IMR-90 (cell line): ENCODE data around the gene STAT5A. TPM values are rescaled to one million over a fixed set of nuclear protein-coding genes. Genes with fewer than 3 reads are reported as not detected.
A peak's percentile ranks its signal among the peaks of the same experiment; 100 is the strongest.

Experiments
- ATAC-seq: fragments of 200-7000 bp; cut with Tn5 transposase; 2 replicates; pipeline ENCODE4 v1.9.1; 2020; ENCODE audit warnings: low read depth, mild to moderate bottlenecking, moderate library complexity
- BruUV-seq: library from RNA; stranded (reverse); fragments of 400-500 nt; replicated peaks from 2 replicates; lab custom pipeline; 2021; lab: Mats Ljungman, UMichigan
- CTCF ChIA-PET: fragments of 300-600 bp; formaldehyde crosslinking; extraction: SDS; loops from one replicate; lab custom pipeline; 2021; ENCODE audit warnings: antibody characterized with exemption; lab: Yijun Ruan, JAX
- POLR2A ChIA-PET: fragments of 300-600 bp; sonication (Branson Sonifier 250); formaldehyde crosslinking; loops from one replicate; lab custom pipeline; 2022; ENCODE audit warnings: antibody characterized with exemption; ENCODE audit not compliant: unreplicated experiment; lab: Charles Lee
- DNase-seq: peaks from one replicate; pipeline ENCODE4 v3.0.0; 2013
- H2AFZ ChIP-seq: replicated peaks from 2 replicates; pipeline ENCODE3; 2013; ENCODE audit warnings: low read length, mild to moderate bottlenecking; ENCODE audit not compliant: poor library complexity
- H2AK5ac ChIP-seq: 2 replicates; pipeline ENCODE4 v1.6.1; 2013; ENCODE audit warnings: low read depth, low read length, inconsistent platforms
- H2AK9ac ChIP-seq: replicated peaks from 2 replicates; pipeline ENCODE3; 2013; ENCODE audit warnings: mild to moderate bottlenecking, low read depth, low read length, moderate library complexity; ENCODE audit not compliant: poor library complexity
- H2BK120ac ChIP-seq: 2 replicates; pipeline ENCODE4 v1.6.1; 2013; ENCODE audit warnings: low read depth, low read length, inconsistent platforms
- H2BK15ac ChIP-seq: 3 replicates; pipeline ENCODE4 v1.6.1; 2013; ENCODE audit warnings: low read depth, low read length, inconsistent platforms
- H2BK20ac ChIP-seq: 2 replicates; pipeline ENCODE4 v1.6.1; 2013; ENCODE audit warnings: low read depth, mild to moderate bottlenecking, inconsistent platforms, low read length, moderate library complexity
- H2BK5ac ChIP-seq: 2 replicates; pipeline ENCODE4 v1.6.1; 2013; ENCODE audit warnings: mild to moderate bottlenecking, low read depth, low read length, inconsistent platforms; ENCODE audit not compliant: poor library complexity, severe bottlenecking
- H3K14ac ChIP-seq: replicated peaks from 2 replicates; pipeline ENCODE4 v1.6.1; 2013; ENCODE audit warnings: low read depth, low read length, inconsistent platforms
- H3K18ac ChIP-seq: 2 replicates; pipeline ENCODE4 v1.6.1; 2013; ENCODE audit warnings: low read depth, low read length, control low read depth
- H3K23ac ChIP-seq: 2 replicates; pipeline ENCODE4 v1.6.1; 2013; ENCODE audit warnings: low read depth, low read length, inconsistent platforms
- H3K27ac ChIP-seq: 2 replicates; pipeline ENCODE4 v1.5.1; 2013; ENCODE audit warnings: mild to moderate bottlenecking, control low read depth, low read length; ENCODE audit not compliant: insufficient read depth
- H3K27me3 ChIP-seq: 2 replicates; pipeline ENCODE4 v1.6.1; 2013; ENCODE audit warnings: low read length; ENCODE audit not compliant: control insufficient read depth, insufficient read depth
- H3K36me3 ChIP-seq: 2 replicates; pipeline ENCODE4 v1.6.1; 2013; ENCODE audit warnings: low read length, mixed read lengths; ENCODE audit not compliant: control insufficient read depth, insufficient read depth
- H3K4ac ChIP-seq: 2 replicates; pipeline ENCODE4 v1.6.1; 2013; ENCODE audit warnings: low read depth, low read length, inconsistent platforms
- H3K4me1 ChIP-seq: 2 replicates; pipeline ENCODE4 v1.6.1; 2013; ENCODE audit warnings: low read length, mixed read lengths; ENCODE audit not compliant: control insufficient read depth, insufficient read depth
- H3K4me2 ChIP-seq: 2 replicates; pipeline ENCODE4 v1.6.1; 2013; ENCODE audit warnings: low read depth, mild to moderate bottlenecking, control low read depth, low read length, moderate library complexity
- H3K4me3 ChIP-seq: 2 replicates; pipeline ENCODE4 v1.5.1; 2013; ENCODE audit warnings: low read depth, mild to moderate bottlenecking, control low read depth, low read length, moderate library complexity; ENCODE audit not compliant: insufficient read depth
- H3K56ac ChIP-seq: 2 replicates; pipeline ENCODE4 v1.6.1; 2013; ENCODE audit warnings: low read length, inconsistent platforms; ENCODE audit not compliant: insufficient read depth; ENCODE audit errors: extremely low read depth
- H3K79me1 ChIP-seq, 2 experiments: 2 replicates each; pipeline ENCODE4 v1.6.1; 2013; ENCODE audit warnings: low read length in 2 of 2, inconsistent platforms in 1 of 2, low read depth in 1 of 2
- H3K9ac ChIP-seq: 2 replicates; pipeline ENCODE4 v1.6.1; 2013; ENCODE audit warnings: low read depth, low read length, control low read depth
- H3K9me1 ChIP-seq: 2 replicates; pipeline ENCODE4 v1.6.1; 2013; ENCODE audit warnings: low read length, inconsistent platforms; ENCODE audit not compliant: insufficient read depth
- H3K9me3 ChIP-seq: 2 replicates; pipeline ENCODE4 v1.6.1; 2013; ENCODE audit warnings: low read length; ENCODE audit not compliant: control insufficient read depth, insufficient read depth
- H4K20me1 ChIP-seq: 2 replicates; pipeline ENCODE4 v1.6.1; 2013; ENCODE audit warnings: low read length, inconsistent platforms; ENCODE audit not compliant: insufficient read depth
- H4K5ac ChIP-seq: 2 replicates; pipeline ENCODE4 v1.6.1; 2013; ENCODE audit warnings: mild to moderate bottlenecking, low read depth, low read length, control low read depth
- H4K8ac ChIP-seq, 2 experiments: 2 replicates each; pipeline ENCODE4 v1.6.1; 2013; ENCODE audit warnings: low read depth in 2 of 2, low read length in 2 of 2, control low read depth in 1 of 2, inconsistent platforms in 1 of 2
- H4K91ac ChIP-seq: 2 replicates; pipeline ENCODE4 v1.6.1; 2013; ENCODE audit warnings: low read depth, low read length, inconsistent platforms; ENCODE audit not compliant: insufficient read depth
- BHLHE40 ChIP-seq: fragments of 150-350 bp; IDR thresholded peaks from 2 replicates; pipeline ENCODE4 v1.6.1; 2016; ENCODE audit warnings: mild to moderate bottlenecking, low read depth, low read length
- CTCF ChIP-seq: conservative IDR thresholded peaks from 2 replicates; pipeline ENCODE4 v1.5.1; 2012; ENCODE audit warnings: mild to moderate bottlenecking, low read depth, low read length, improper control_type of control experiment
- ELK1 ChIP-seq: fragments of 150-350 bp; IDR thresholded peaks from 2 replicates; pipeline ENCODE4 v1.6.1; 2016; ENCODE audit warnings: low read depth, mild to moderate bottlenecking, low read length, moderate library complexity, borderline replicate concordance
- FOS ChIP-seq: fragments of 150-350 bp; IDR thresholded peaks from 2 replicates; pipeline ENCODE4 v1.6.1; 2016; ENCODE audit warnings: low read depth, low read length
- MAFK ChIP-seq: IDR thresholded peaks from 2 replicates; pipeline ENCODE4 v1.6.1; 2012; ENCODE audit warnings: low read depth, low read length, improper control_type of control experiment
- MAZ ChIP-seq: IDR thresholded peaks from 2 replicates; pipeline ENCODE4 v1.6.1; 2012; ENCODE audit warnings: low read depth, mild to moderate bottlenecking, low read length, improper control_type of control experiment, moderate library complexity, borderline replicate concordance
- MXI1 ChIP-seq: IDR thresholded peaks from 2 replicates; pipeline ENCODE4 v1.6.1; 2012; ENCODE audit warnings: low read depth, mild to moderate bottlenecking, low read length, moderate library complexity, borderline replicate concordance
- NFE2L2 ChIP-seq: fragments of 150-350 bp; IDR thresholded peaks from 2 replicates; pipeline ENCODE4 v1.6.1; 2016; ENCODE audit warnings: low read depth, mild to moderate bottlenecking, low read length
- POLR2A ChIP-seq: IDR thresholded peaks from 2 replicates; pipeline ENCODE4 v1.6.1; 2012; ENCODE audit warnings: mild to moderate bottlenecking, low read depth, low read length
- RAD21 ChIP-seq: IDR thresholded peaks from 2 replicates; pipeline ENCODE4 v1.6.1; 2012; ENCODE audit warnings: low read length, improper control_type of control experiment
- RFX5 ChIP-seq: IDR thresholded peaks from 2 replicates; pipeline ENCODE4 v1.8.0; 2012; ENCODE audit warnings: low read depth, mild to moderate bottlenecking, low read length, moderate library complexity
- USF2 ChIP-seq: fragments of 150-350 bp; IDR thresholded peaks from 2 replicates; pipeline ENCODE4 v1.6.1; 2017; ENCODE audit warnings: mild to moderate bottlenecking, antibody characterized with exemption, low read length, low read depth
- WGBS, 2 experiments: methylation state at CpG; one replicate each; pipeline versions ENCODE4 v1.1.5 to v1.1.7; 2013; ENCODE audit warnings: missing lambda C conversion rate in 2 of 2; ENCODE audit not compliant: insufficient read length in 1 of 2; ENCODE audit errors: extremely low coverage in 2 of 2; 5-methylcytosine and 5-hydroxymethylcytosine counted together
- dilution Hi-C: fragments of 300-500 bp; cut with HindIII; formaldehyde crosslinking; loops from one replicate; pipeline ENCODE4 v1.14.3; 2018; ENCODE audit warnings: low sequenced_read_pairs; ENCODE audit not compliant: unreplicated experiment
- in situ Hi-C: fragments of 300-500 bp; cut with MboI; formaldehyde crosslinking; loops from 3 replicates; pipeline ENCODE4 v1.14.3; 2019; ENCODE audit warnings: low sequenced_read_pairs, inconsistent platforms, mixed read lengths
- intact Hi-C: fragments of 100-400 bp; cut with micrococcal nuclease; formaldehyde crosslinking; loops from 2 replicates; pipeline ENCODE4 v1.10.0; 2022
- polyA plus RNA-seq, 3 experiments: library from polyadenylated mRNA; depleted of rRNA; stranded (reverse); fragments of >200 nt; gene quantifications; 2 replicates each; pipeline ENCODE4 v1.2.3, GENCODE V29; 2012; ENCODE audit warnings: low replicate concordance in 1 of 3
- total RNA-seq: library from RNA; depleted of rRNA; stranded (reverse); fragments of >200 nt; gene quantifications from 2 replicates; pipeline ENCODE4 v1.2.3, GENCODE V29; 2012

Gene STAT5A
- total and polyA plus RNA-seq, 2 of the 4 experiments (the other 2 are of a cell fraction), result 1.3 to 1.4 TPM

DNA sequence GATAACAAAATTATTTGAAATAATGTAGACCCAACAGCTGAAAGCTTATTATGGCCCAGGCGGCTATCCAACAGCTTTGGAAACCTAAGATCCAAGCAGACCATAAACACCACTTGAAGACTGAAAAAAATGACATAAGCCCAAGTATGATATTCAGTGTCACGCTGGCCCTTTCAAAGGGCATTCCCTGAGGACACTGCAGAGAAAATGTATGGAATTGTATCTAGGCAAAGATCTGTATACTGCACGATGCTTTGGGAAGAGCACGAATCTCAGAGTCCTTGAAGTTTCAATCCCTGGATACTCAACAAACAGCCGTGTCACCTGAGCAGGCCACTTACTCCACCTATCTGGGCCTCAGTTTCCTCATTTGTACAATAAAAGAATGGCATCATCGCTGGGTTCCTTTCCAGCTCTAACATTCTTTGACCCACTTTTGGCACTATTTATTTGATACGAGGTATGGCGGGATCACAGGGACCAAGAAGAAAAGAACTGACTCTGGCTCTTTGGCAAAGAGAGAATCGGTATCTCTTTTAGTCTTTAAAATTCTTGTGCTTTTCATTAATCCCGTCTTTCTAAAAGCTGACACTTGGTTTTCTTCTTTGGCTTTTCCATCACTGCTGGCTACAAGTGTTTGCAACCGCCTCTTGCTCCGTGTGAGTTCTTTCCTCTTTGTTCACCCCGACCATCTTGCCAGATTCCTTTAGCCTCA lies 13.3 kb upstream of the STAT5A start:
- Histone ChIP-seq H3K4me1 (peaks cover 6% of the 10 kb centered on the region), H3K23ac (peak overlapping the region; percentile 83), H2BK20ac (peak overlapping the region; percentile 63), H2BK15ac (peak overlapping the region; percentile 84; the same call in 1 of the 3 replicates), H3K4ac (peak overlapping the region; percentile 90), H3K9ac (peak overlapping the region; percentile 91), H3K9me3 (no peaks in the 10 kb centered on the region), H3K9me1 (peaks cover 11% of the 10 kb centered on the region), H2AK5ac (peak overlapping the region; percentile 61), H2BK5ac (peak overlapping the region; percentile 64), H3K18ac (peak overlapping the region; percentile 63), H2AK9ac (peak overlapping the region; percentile 95), H3K4me3 (peak overlapping the region; percentile 77), H4K91ac (peak overlapping the region; percentile 80), H4K20me1 (peaks cover 28% of the 10 kb centered on the region), H4K8ac (peak overlapping the region; percentile 74 to 94), H3K27ac (peak overlapping the region; percentile 76), H3K4me2 (peak overlapping the region; percentile 89), H2AFZ (peak overlapping the region; percentile 91), H3K79me1 (peaks cover 9 to 52% of the 10 kb centered on the region in 2 experiments; a peak in 3 of 4 replicates), H4K5ac (peak overlapping the region; percentile 35), H3K14ac (peak overlapping the region; percentile 96), H3K56ac (peak overlapping the region; percentile 87), H2BK120ac (peak overlapping the region; percentile 70; the same call in 1 of the 2 replicates), H3K27me3 (no peaks in the 10 kb centered on the region), H3K36me3 (no peaks in the 10 kb centered on the region)
- dilution Hi-C loops, result no loop called here
- ChIA-PET POLR2A (interaction anchor here (0.7 to 1.1 kb wide), 2 partner anchors 26 to 104 kb away, joined by 3 read pairs; no protein-coding TSS in a partner anchor), CTCF (interaction anchor here (0.6 to 0.9 kb wide), 2 partner anchors 53 to 428 kb away, joined by 3 read pairs; no protein-coding TSS in a partner anchor)
- WGBS, 2 experiments, result 8% methylated on average over 7 of the region's 13 CpGs; no CpG with 5 or more reads in 1 of the 2 experiments
- ATAC-seq (peak; percentile 7), DNase-seq (no peak)
- intact Hi-C loops, result loop anchor here (5.0 kb wide), 1 partner anchor 53 kb away; no protein-coding TSS in a partner anchor
- no peak for TF ChIP-seq POLR2A
- no peak for TF ChIP-seq FOS
- TF ChIP-seq BHLHE40, result no peak
- no peak for TF ChIP-seq MXI1
- TF ChIP-seq CTCF, result no peak
- TF ChIP-seq ELK1, result no peak
- TF ChIP-seq NFE2L2, result no peak
- TF ChIP-seq USF2, result no peak
- TF ChIP-seq MAFK, result no peak
- no peak for TF ChIP-seq RFX5
- no peak for TF ChIP-seq MAZ
- no peak for TF ChIP-seq RAD21
- BruUV-seq, result TSS peak; percentile 39
- in situ Hi-C loops, result no loop called here
